WTC11 (cell line): ENCODE results near the gene CDH13. TPM values are rescaled to one million over a fixed set of nuclear protein-coding genes. Genes with fewer than 3 reads are reported as not detected.

Experiments used
- ATAC-seq: fragments of 200-7000 bp; cut with Tn5 transposase; 2 replicates; pipeline ENCODE4 v1.10.0; 2021; ENCODE audit warnings: mild to moderate bottlenecking, moderate library complexity
- CTCF ChIA-PET: fragments of 300-600 bp; sonication (Branson Sonifier 250); formaldehyde crosslinking; loops from one replicate; lab custom pipeline; 2021; ENCODE audit warnings: antibody characterized with exemption; lab: Charles Lee
- POLR2A ChIA-PET: fragments of 350-600 bp; sonication (Branson Sonifier 250); formaldehyde crosslinking; loops from one replicate; lab custom pipeline; 2021; ENCODE audit warnings: antibody characterized with exemption; lab: Charles Lee
- DNase-seq: peaks from one replicate; pipeline ENCODE4 v3.0.0; 2021; ENCODE audit warnings: low spot score
- H3K27ac Mint-ChIP-seq: 2 replicates; pipeline ENCODE4 v1.8.0; 2021; ENCODE audit warnings: mixed read lengths
- H3K27me3 Mint-ChIP-seq: 2 replicates; pipeline ENCODE4 v1.8.0; 2021; ENCODE audit warnings: low read depth, mild to moderate bottlenecking, moderate library complexity, mixed read lengths
- H3K36me3 Mint-ChIP-seq: 2 replicates; pipeline ENCODE4 v1.8.0; 2021; ENCODE audit warnings: mixed read lengths
- H3K4me1 Mint-ChIP-seq: 2 replicates; pipeline ENCODE4 v1.8.0; 2022; ENCODE audit warnings: mixed read lengths
- H3K4me3 Mint-ChIP-seq: 2 replicates; pipeline ENCODE4 v1.8.0; 2021; ENCODE audit warnings: mild to moderate bottlenecking, moderate library complexity, mixed read lengths
- H3K9me3 Mint-ChIP-seq: 2 replicates; pipeline ENCODE4 v1.8.0; 2021; ENCODE audit warnings: mixed read lengths
- ATF1 ChIP-seq: sonication (generic); formaldehyde crosslinking; IDR thresholded peaks from 2 replicates; pipeline ENCODE4 v1.8.1; 2023; ENCODE audit warnings: mild to moderate bottlenecking, moderate library complexity, missing genetic modification reagents
- E2F4 ChIP-seq: sonication (generic); formaldehyde crosslinking; IDR thresholded peaks from 2 replicates; pipeline ENCODE4 v1.8.1; 2022; ENCODE audit warnings: low read depth, mild to moderate bottlenecking, moderate library complexity, missing genetic modification reagents, borderline replicate concordance
- ELF4 ChIP-seq: sonication (generic); formaldehyde crosslinking; IDR thresholded peaks from 2 replicates; pipeline ENCODE4 v1.8.1; 2022; ENCODE audit warnings: low read depth, mild to moderate bottlenecking, moderate library complexity, missing genetic modification reagents
- GRHL2 ChIP-seq: fragments of 250-450 bp; sonication (Bioruptor Pico); IDR thresholded peaks from 2 replicates; pipeline ENCODE4 v1.8.0; 2022; ENCODE audit warnings: mild to moderate bottlenecking, moderate library complexity; ENCODE audit not compliant: insufficient replicate concordance, severe bottlenecking
- JAZF1 ChIP-seq: fragments of 250-450 bp; sonication (Bioruptor Pico); IDR thresholded peaks from 2 replicates; pipeline ENCODE4 v1.9.0; 2021; ENCODE audit warnings: moderate library complexity, mild to moderate bottlenecking, inconsistent platforms
- MXD4 ChIP-seq: fragments of 250-450 bp; sonication (Bioruptor Pico); IDR thresholded peaks from 2 replicates; pipeline ENCODE4 v1.8.0; 2021; ENCODE audit warnings: mild to moderate bottlenecking, moderate library complexity, borderline replicate concordance
- NFYB ChIP-seq: sonication (generic); formaldehyde crosslinking; conservative IDR thresholded peaks from 2 replicates; pipeline ENCODE4 v1.8.0; 2022; ENCODE audit warnings: low read depth, missing genetic modification reagents
- NR3C1 ChIP-seq: sonication (generic); formaldehyde crosslinking; conservative IDR thresholded peaks from 2 replicates; pipeline ENCODE4 v1.8.1; 2023; ENCODE audit warnings: low read depth, mild to moderate bottlenecking, missing genetic modification reagents
- RORB ChIP-seq: fragments of 250-450 bp; sonication (Bioruptor Pico); IDR thresholded peaks from 2 replicates; pipeline ENCODE4 v1.9.0; 2021; ENCODE audit warnings: mild to moderate bottlenecking
- SMAD3 ChIP-seq: sonication (generic); formaldehyde crosslinking; IDR thresholded peaks from 2 replicates; pipeline ENCODE4 v1.8.0; 2022; ENCODE audit warnings: missing genetic modification reagents, mild to moderate bottlenecking, borderline replicate concordance
- SOX15 ChIP-seq: fragments of 250-450 bp; sonication (Bioruptor Pico); IDR thresholded peaks from 2 replicates; pipeline ENCODE4 v1.9.0; 2021; ENCODE audit warnings: mild to moderate bottlenecking
- TP53 ChIP-seq: sonication (generic); formaldehyde crosslinking; IDR thresholded peaks from 2 replicates; pipeline ENCODE4 v1.8.1; 2023; ENCODE audit warnings: mild to moderate bottlenecking, missing genetic modification reagents
- USF1 ChIP-seq: sonication (generic); formaldehyde crosslinking; IDR thresholded peaks from 2 replicates; pipeline ENCODE4 v1.8.0; 2022; ENCODE audit warnings: mild to moderate bottlenecking, missing genetic modification reagents
- ZBTB21 ChIP-seq: sonication (generic); formaldehyde crosslinking; IDR thresholded peaks from 2 replicates; pipeline ENCODE4 v1.8.1; 2023; ENCODE audit warnings: mild to moderate bottlenecking, missing genetic modification reagents, borderline replicate concordance
- ZNF425 ChIP-seq: fragments of 250-450 bp; sonication (Bioruptor Pico); conservative IDR thresholded peaks from 2 replicates; pipeline ENCODE4 v1.9.0; 2021; ENCODE audit warnings: mild to moderate bottlenecking
- total RNA-seq: library from RNA; stranded (reverse); gene quantifications from 3 replicates; pipeline ENCODE4 v1.2.3, GENCODE V29; 2021
- TF ChIP-seq, protein P1 (sequence below): sonication (generic); formaldehyde crosslinking; IDR thresholded peaks from 2 replicates; pipeline ENCODE4 v1.8.1; 2022; ENCODE audit warnings: mild to moderate bottlenecking, missing genetic modification reagents, moderate library complexity, borderline replicate concordance
- TF ChIP-seq, protein P2 (sequence below): sonication (generic); formaldehyde crosslinking; IDR thresholded peaks from 2 replicates; pipeline ENCODE4 v1.8.1; 2022; ENCODE audit warnings: missing genetic modification reagents, borderline replicate concordance
- TF ChIP-seq, protein P3 (sequence below): sonication (generic); formaldehyde crosslinking; IDR thresholded peaks from 2 replicates; pipeline ENCODE4 v1.8.1; 2023; ENCODE audit warnings: mild to moderate bottlenecking, missing genetic modification reagents, borderline replicate concordance

CDH13 gene
- total RNA-seq, 1 experiment from 2014 or later: 0.81 TPM

- Mint-ChIP-seq H3K9me3 (no peaks in the 10 kb centered on the region), H3K27me3 (no peaks in the 10 kb centered on the region), H3K36me3 (no peaks in the 10 kb centered on the region)
- ChIA-PET POLR2A (no interaction called here), CTCF (no interaction called here)
- ATAC-seq: no peak
- TF ChIP-seq ZBTB21 (CRISPR knock-in tag) (no peak), GRHL2 (no peak), E2F4 (CRISPR knock-in tag) (no peak), ZNF425 (CRISPR knock-in tag) (no peak), ATF1 (CRISPR knock-in tag) (no peak), MXD4 (CRISPR knock-in tag) (no peak), TP53 (no peak), USF1 (no peak), NR3C1 (no peak), SOX15 (no peak), SMAD3 (CRISPR knock-in tag) (no peak), NFYB (CRISPR knock-in tag) (no peak), JAZF1 (CRISPR knock-in tag) (no peak), ELF4 (CRISPR knock-in tag) (no peak)
- TF ChIP-seq, protein P1, sequence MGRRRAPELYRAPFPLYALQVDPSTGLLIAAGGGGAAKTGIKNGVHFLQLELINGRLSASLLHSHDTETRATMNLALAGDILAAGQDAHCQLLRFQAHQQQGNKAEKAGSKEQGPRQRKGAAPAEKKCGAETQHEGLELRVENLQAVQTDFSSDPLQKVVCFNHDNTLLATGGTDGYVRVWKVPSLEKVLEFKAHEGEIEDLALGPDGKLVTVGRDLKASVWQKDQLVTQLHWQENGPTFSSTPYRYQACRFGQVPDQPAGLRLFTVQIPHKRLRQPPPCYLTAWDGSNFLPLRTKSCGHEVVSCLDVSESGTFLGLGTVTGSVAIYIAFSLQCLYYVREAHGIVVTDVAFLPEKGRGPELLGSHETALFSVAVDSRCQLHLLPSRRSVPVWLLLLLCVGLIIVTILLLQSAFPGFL: no peak
- TF ChIP-seq, protein P2, sequence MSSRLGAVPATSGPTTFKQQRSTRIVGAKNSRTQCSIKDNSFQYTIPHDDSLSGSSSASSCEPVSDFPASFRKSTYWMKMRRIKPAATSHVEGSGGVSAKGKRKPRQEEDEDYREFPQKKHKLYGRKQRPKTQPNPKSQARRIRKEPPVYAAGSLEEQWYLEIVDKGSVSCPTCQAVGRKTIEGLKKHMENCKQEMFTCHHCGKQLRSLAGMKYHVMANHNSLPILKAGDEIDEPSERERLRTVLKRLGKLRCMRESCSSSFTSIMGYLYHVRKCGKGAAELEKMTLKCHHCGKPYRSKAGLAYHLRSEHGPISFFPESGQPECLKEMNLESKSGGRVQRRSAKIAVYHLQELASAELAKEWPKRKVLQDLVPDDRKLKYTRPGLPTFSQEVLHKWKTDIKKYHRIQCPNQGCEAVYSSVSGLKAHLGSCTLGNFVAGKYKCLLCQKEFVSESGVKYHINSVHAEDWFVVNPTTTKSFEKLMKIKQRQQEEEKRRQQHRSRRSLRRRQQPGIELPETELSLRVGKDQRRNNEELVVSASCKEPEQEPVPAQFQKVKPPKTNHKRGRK (CRISPR knock-in tag): no peak
- TF ChIP-seq, all 79 proteins: peak for 0
- Mint-ChIP-seq H3K27ac (no peak overlapping the region), H3K4me3 (no peak overlapping the region), H3K4me1 (peaks cover 12% of the 10 kb centered on the region)
- DNase-seq: no peak
Measured at GRCh38 chr16:83776944-83777343, 1150.2 kb downstream of the CDH13 start.

- Mint-ChIP-seq H3K4me1 (peaks cover 5% of the 10 kb centered on the region; the same call in 1 of the 2 replicates), H3K27me3 (no peaks in the 10 kb centered on the region), H3K27ac (no peak overlapping the region)
- TF ChIP-seq, protein P3, sequence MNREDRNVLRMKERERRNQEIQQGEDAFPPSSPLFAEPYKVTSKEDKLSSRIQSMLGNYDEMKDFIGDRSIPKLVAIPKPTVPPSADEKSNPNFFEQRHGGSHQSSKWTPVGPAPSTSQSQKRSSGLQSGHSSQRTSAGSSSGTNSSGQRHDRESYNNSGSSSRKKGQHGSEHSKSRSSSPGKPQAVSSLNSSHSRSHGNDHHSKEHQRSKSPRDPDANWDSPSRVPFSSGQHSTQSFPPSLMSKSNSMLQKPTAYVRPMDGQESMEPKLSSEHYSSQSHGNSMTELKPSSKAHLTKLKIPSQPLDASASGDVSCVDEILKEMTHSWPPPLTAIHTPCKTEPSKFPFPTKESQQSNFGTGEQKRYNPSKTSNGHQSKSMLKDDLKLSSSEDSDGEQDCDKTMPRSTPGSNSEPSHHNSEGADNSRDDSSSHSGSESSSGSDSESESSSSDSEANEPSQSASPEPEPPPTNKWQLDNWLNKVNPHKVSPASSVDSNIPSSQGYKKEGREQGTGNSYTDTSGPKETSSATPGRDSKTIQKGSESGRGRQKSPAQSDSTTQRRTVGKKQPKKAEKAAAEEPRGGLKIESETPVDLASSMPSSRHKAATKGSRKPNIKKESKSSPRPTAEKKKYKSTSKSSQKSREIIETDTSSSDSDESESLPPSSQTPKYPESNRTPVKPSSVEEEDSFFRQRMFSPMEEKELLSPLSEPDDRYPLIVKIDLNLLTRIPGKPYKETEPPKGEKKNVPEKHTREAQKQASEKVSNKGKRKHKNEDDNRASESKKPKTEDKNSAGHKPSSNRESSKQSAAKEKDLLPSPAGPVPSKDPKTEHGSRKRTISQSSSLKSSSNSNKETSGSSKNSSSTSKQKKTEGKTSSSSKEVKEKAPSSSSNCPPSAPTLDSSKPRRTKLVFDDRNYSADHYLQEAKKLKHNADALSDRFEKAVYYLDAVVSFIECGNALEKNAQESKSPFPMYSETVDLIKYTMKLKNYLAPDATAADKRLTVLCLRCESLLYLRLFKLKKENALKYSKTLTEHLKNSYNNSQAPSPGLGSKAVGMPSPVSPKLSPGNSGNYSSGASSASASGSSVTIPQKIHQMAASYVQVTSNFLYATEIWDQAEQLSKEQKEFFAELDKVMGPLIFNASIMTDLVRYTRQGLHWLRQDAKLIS (CRISPR knock-in tag): no peak
- no peak for TF ChIP-seq RORB (CRISPR knock-in tag)
- TF ChIP-seq, all 79 proteins: peak for 0
- POLR2A ChIA-PET: no interaction called here
- DNase-seq: no peak
- Mint-ChIP-seq H3K9me3 (no peaks in the 10 kb centered on the region), H3K36me3 (no peaks in the 10 kb centered on the region), H3K4me3 (no peak overlapping the region)
- CTCF ChIA-PET: no interaction called here
- ATAC-seq: no peak
Measured at GRCh38 chr16:83779886-83780285, 1153.1 kb downstream of the CDH13 start.
